ENCODE data around the gene HPCAL1. TPM values are rescaled to one million over a fixed set of nuclear protein-coding genes. Genes with fewer than 3 reads are reported as not detected.

HPCAL1 gene
- total and polyA plus RNA-seq, 2 of the 8 experiments (the other 6 are each of a cell fraction or from before 2014, with no cell fraction given), result 5.8 to 8.6 TPM

DNA sequence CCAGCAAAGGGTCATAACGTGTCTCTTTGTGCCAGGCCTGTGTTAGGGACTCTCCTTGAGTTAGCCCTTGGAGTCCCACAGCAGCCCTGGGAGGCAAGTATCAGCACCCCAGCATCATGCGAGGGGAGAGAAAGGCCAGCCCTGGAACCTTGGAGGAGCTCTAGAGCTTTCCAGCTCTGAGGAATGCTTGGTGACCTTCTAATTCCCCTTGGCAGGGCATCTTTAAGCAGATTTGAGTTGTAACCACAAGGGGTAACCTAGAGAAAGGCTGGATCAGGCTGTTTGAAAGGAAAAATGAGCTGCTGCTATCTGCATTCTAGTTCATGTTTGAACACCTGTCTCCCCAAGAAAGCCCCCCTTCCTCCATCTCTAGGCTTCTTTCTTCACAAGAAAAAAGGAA lies 169.3 kb downstream of the HPCAL1 start:
- no peaks in the 10 kb centered on the region for H3K23me2 ChIP-seq (ENCODE audit: low read depth, low read length)
- no peaks in the 10 kb centered on the region for H3K4me1 ChIP-seq (replicated peaks in 1 of 4; ENCODE audit: control insufficient read depth in 3 of 4, insufficient read depth in 4 of 4, low read length in 3 of 4)
- POLR2A ChIA-PET (ENCODE audit: partially characterized antibody), result interaction anchor here (0.6 kb wide), 1 partner anchor 207 kb away, joined by 3 read pairs; no protein-coding TSS in a partner anchor

More for the DNA sequence above, 169.3 kb downstream of the HPCAL1 start:
- Histone ChIP-seq H4K91ac (replicated peaks; ENCODE audit: insufficient read length, low read length) (no peak overlapping the region), H2BK5ac (ENCODE audit: low read depth, low read length) (no peak overlapping the region), H3K36me3 (ENCODE audit: control insufficient read depth in 2 of 4, insufficient read depth in 4 of 4, low read length in 3 of 4) (no peaks in the 10 kb centered on the region), H2BK12ac (ENCODE audit: low read depth, low read length) (no peak overlapping the region), H3K56ac (replicated peaks; ENCODE audit: insufficient read length, low read depth, low read length) (no peak overlapping the region), H4K5ac (ENCODE audit: insufficient read length, low read depth, low read length) (no peak overlapping the region), H3K9ac (replicated peaks in 1 of 4; ENCODE audit: extremely low read depth in 1 of 4, low read depth in 3 of 4, low read length in 3 of 4) (no peak overlapping the region), H3K4me2 (ENCODE audit: insufficient read depth in 1 of 2, low read depth in 2 of 2, low read length in 2 of 2) (no peak overlapping the region), H2BK15ac (ENCODE audit: low read length) (no peak overlapping the region), H3K14ac (ENCODE audit: insufficient read length) (no peak overlapping the region), H3K27me3 (replicated peaks in 1 of 4; ENCODE audit: control insufficient read depth in 3 of 4, extremely low read depth in 1 of 4, insufficient read depth in 3 of 4, low read length in 3 of 4) (0 out of 7 replicates have a peak, but pooled peaks cover 0 to under 1% (median 0%) of the 10 kb centered on the region in 4 experiments), H4K20me1 (replicated peaks in 1 of 2; ENCODE audit: control insufficient read depth in 1 of 2, insufficient read depth in 2 of 2, low read length in 2 of 2) (no peaks in the 10 kb centered on the region), H2AFZ (ENCODE audit: low read length) (no peak overlapping the region), H3K27ac (ENCODE audit: low read depth, low read length) (no peak overlapping the region), H3K79me2 (ENCODE audit: control insufficient read depth in 1 of 2, insufficient read depth in 2 of 2, low read length in 2 of 2) (no peaks in the 10 kb centered on the region), H3K4ac (replicated peaks; ENCODE audit: insufficient read length, low read depth, low read length) (no peak overlapping the region), H2BK20ac (ENCODE audit: low read length) (no peak overlapping the region), H4K8ac (ENCODE audit: extremely low read depth, insufficient read depth, low read length) (no peak overlapping the region), H3K79me1 (ENCODE audit: low read depth, low read length) (no peaks in the 10 kb centered on the region), H3K4me3 (ENCODE audit: extremely low read depth in 1 of 4, insufficient read depth in 2 of 4, low read depth in 3 of 4, low read length in 4 of 4) (no peak overlapping the region), H2BK120ac (replicated peaks; ENCODE audit: low read depth, low read length) (no peak overlapping the region), H2AK5ac (ENCODE audit: low read depth, low read length) (no peak overlapping the region), H3K9me3 (ENCODE audit: insufficient read depth in 2 of 2, low read depth in 1 of 2, low read length in 1 of 2) (no peaks in the 10 kb centered on the region), H3K23ac (ENCODE audit: insufficient read length) (no peak overlapping the region), H3K18ac (ENCODE audit: extremely low read depth, low read length) (no peak overlapping the region)
- TF ChIP-seq SP2 (IDR thresholded peaks at IDR 0.05; ENCODE audit: low read length) (no peak), RAD21 (IDR thresholded peaks at IDR 0.05 in 1 of 2, conservative IDR thresholded peaks at IDR 0.05 in 1 of 2; ENCODE audit: low read depth in 2 of 2, low read length in 2 of 2) (peak in 1 of 2 experiments; percentile 16; a peak in 2 of 4 replicates), YY1 (IDR thresholded peaks at IDR 0.05; ENCODE audit: low read depth, low read length) (no peak)
- TF ChIP-seq, protein P1, sequence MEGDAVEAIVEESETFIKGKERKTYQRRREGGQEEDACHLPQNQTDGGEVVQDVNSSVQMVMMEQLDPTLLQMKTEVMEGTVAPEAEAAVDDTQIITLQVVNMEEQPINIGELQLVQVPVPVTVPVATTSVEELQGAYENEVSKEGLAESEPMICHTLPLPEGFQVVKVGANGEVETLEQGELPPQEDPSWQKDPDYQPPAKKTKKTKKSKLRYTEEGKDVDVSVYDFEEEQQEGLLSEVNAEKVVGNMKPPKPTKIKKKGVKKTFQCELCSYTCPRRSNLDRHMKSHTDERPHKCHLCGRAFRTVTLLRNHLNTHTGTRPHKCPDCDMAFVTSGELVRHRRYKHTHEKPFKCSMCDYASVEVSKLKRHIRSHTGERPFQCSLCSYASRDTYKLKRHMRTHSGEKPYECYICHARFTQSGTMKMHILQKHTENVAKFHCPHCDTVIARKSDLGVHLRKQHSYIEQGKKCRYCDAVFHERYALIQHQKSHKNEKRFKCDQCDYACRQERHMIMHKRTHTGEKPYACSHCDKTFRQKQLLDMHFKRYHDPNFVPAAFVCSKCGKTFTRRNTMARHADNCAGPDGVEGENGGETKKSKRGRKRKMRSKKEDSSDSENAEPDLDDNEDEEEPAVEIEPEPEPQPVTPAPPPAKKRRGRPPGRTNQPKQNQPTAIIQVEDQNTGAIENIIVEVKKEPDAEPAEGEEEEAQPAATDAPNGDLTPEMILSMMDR (IDR thresholded peaks at IDR 0.05; ENCODE audit: control extremely low read depth in 1 of 3, insufficient read depth in 1 of 3, low read depth in 1 of 3, low read length in 3 of 3), result peak in 2 of 3 experiments; percentile 12 to 15; a peak in 1 of 4 replicates
- FAIRE-seq (no peak), DNase-seq (ENCODE audit: low read depth in 1 of 2, low spot score in 2 of 2) (no peak)
- CTCF ChIA-PET (ENCODE audit: partially characterized antibody), result interaction anchor here (0.6 to 2.2 kb wide), 15 partner anchors 10 to 488 kb away, joined by 3 to 15 read pairs (median 3); no protein-coding TSS in a partner anchor
- WGBS, 2 experiments (ENCODE audit: extremely low coverage in 1 of 2, insufficient coverage in 1 of 2, insufficient read length in 1 of 2, insufficient replicate concordance in 2 of 2, low coverage in 1 of 2, low lambda C conversion rate in 2 of 2, missing lambda C conversion rate in 1 of 2), result 76% methylated on average over 2 of the region's 2 CpGs; no CpG with 5 or more reads in 1 of the 2 experiments
